RWPE1 (cell line): ENCODE data around the gene MTMR8.
"Not testable (repeated sequence)": the region's sequence is repeated elsewhere in the genome, so short reads cannot be mapped to it uniquely, and the experiment has no call there.

Experiments used
- CTCF ChIA-PET: fragments of 350-600 bp; sonication (Branson Sonifier 250); formaldehyde crosslinking; extraction: SDS; loops from one replicate; lab custom pipeline; 2021; lab: Yijun Ruan, JAX
- POLR2A ChIA-PET: fragments of 400-600 bp; formaldehyde crosslinking; extraction: SDS; loops from one replicate; lab custom pipeline; 2020; ENCODE audit warnings: antibody characterized with exemption; ENCODE audit not compliant: low non-redundant PET; lab: Yijun Ruan, JAX
- DNase-seq: peaks from one replicate; pipeline ENCODE4 v3.0.0; 2012; ENCODE audit warnings: low spot score
- H3K27ac ChIP-seq: fragments of 450-650 bp; 2 replicates; pipeline ENCODE4 v1.5.1; 2017
- CTCF ChIP-seq: fragments of 450-650 bp; conservative IDR thresholded peaks from 2 replicates; pipeline ENCODE4 v1.5.1; 2017; ENCODE audit warnings: low read depth, mild to moderate bottlenecking

Gene MTMR8

GRCh38 chrX:64427281-64427680, 32.0 kb upstream of the MTMR8 start:
- no peak overlapping the region for H3K27ac ChIP-seq
- CTCF ChIA-PET = interaction anchor here (0.6 kb wide), 1 partner anchor 332 kb away, joined by 5 read pairs; no protein-coding TSS in a partner anchor
- POLR2A ChIA-PET = no interaction called here
- no peak for DNase-seq
- no peak for TF ChIP-seq CTCF

- POLR2A ChIA-PET, H3K27ac ChIP-seq, DNase-seq, CTCF ChIA-PET: not testable (repeated sequence)
Observed at GRCh38 chrX:64409730-64410129, 14.5 kb upstream of the MTMR8 start.

GRCh38 chrX:64398088-64398487, 2.8 kb upstream of the MTMR8 start:
- no peak overlapping the region for H3K27ac ChIP-seq
- TF ChIP-seq CTCF = no peak
- POLR2A ChIA-PET = no interaction called here
- CTCF ChIA-PET = no interaction called here
- no peak for DNase-seq

- H3K27ac ChIP-seq = no peak overlapping the region
- no peak for TF ChIP-seq CTCF
- CTCF ChIA-PET = interaction anchor here (0.6 kb wide), 1 partner anchor 617 kb away, joined by 3 read pairs; no protein-coding TSS in a partner anchor
Observed at GRCh38 chrX:64395568-64395929, 297 bp upstream of the MTMR8 start.

GRCh38 chrX:64394059-64394873, 986 bp downstream of the MTMR8 start:
- ChIA-PET CTCF (no interaction called here), POLR2A (no interaction called here)
- no peak for DNase-seq
- TF ChIP-seq CTCF = no peak
- no peak overlapping the region for H3K27ac ChIP-seq

More at GRCh38 chrX:64395568-64395929, 297 bp upstream of the MTMR8 start:
- DNase-seq = no peak
- POLR2A ChIA-PET = no interaction called here

- TF ChIP-seq CTCF = no peak
- H3K27ac ChIP-seq = no peak overlapping the region
- ChIA-PET POLR2A (no interaction called here), CTCF (no interaction called here)
- no peak for DNase-seq
Observed at GRCh38 chrX:64389489-64389888, 5.8 kb downstream of the MTMR8 start.

GRCh38 chrX:64380789-64381188, 14.5 kb downstream of the MTMR8 start:
- POLR2A ChIA-PET, DNase-seq, H3K27ac ChIP-seq, CTCF ChIA-PET: not testable (repeated sequence)
